GM19455 (cell line): ENCODE measurements around the gene LTBP2.
"Not testable (repeated sequence)": the region's sequence is repeated elsewhere in the genome, so short reads cannot be mapped to it uniquely, and the experiment has no call there.

Experiments used
- ATAC-seq: cut with Tn5 transposase; IDR thresholded peaks from one replicate; pipeline ENCODE4 v1.9.1; 2021; ENCODE audit not compliant: unreplicated experiment

LTBP2 gene

DNA sequence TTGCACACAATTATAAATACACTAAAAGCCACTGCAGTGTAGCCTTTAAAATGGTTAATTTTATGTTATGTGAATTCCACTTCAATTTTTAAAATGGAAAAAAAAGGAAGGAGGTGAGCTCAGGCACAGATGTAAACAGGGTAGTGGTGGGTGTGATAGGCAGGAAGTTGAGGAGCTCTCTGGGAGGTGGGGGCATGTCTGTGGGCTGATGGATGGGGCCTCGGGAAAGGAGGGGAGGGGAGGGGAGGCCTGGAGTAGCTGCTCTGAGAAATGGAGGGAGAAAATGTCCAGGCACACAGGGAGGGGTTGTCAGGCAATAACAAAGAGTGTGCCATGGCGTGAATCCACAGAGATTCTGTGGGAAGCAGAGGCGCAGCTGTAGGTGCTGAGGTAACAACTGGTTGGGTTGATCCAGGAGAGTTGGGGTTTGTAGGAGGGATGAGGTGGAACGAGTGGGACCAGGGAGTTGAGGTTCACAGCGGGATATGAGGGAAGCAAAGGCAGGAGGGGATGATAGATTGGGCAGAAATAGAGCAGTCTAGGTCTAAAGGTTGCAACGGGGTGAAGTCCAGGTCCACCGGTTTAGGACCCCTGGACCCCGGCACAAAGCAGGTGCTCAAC, 57.2 kb downstream of the LTBP2 start:
- no peak for ATAC-seq

DNA sequence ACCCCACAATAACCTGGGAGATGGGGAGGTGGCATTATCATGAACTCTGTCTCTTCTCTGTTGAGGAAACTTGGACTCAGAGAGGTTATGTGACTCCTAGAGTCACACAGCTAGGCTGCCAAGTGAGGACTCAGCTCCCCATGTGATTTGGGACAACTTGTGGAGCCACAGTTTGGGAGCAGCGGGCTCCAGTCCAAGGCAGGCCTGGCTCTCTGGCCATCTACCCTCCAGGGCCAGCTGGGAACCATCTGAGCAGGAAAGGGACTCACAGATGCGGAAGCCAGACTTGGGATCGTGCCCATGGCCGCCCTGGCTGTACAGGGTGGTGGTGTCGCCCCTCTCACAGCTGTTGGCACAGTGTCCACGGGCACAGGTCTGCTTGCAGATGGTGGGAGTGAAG, 59.4 kb downstream of the LTBP2 start:
- no peak for ATAC-seq

DNA sequence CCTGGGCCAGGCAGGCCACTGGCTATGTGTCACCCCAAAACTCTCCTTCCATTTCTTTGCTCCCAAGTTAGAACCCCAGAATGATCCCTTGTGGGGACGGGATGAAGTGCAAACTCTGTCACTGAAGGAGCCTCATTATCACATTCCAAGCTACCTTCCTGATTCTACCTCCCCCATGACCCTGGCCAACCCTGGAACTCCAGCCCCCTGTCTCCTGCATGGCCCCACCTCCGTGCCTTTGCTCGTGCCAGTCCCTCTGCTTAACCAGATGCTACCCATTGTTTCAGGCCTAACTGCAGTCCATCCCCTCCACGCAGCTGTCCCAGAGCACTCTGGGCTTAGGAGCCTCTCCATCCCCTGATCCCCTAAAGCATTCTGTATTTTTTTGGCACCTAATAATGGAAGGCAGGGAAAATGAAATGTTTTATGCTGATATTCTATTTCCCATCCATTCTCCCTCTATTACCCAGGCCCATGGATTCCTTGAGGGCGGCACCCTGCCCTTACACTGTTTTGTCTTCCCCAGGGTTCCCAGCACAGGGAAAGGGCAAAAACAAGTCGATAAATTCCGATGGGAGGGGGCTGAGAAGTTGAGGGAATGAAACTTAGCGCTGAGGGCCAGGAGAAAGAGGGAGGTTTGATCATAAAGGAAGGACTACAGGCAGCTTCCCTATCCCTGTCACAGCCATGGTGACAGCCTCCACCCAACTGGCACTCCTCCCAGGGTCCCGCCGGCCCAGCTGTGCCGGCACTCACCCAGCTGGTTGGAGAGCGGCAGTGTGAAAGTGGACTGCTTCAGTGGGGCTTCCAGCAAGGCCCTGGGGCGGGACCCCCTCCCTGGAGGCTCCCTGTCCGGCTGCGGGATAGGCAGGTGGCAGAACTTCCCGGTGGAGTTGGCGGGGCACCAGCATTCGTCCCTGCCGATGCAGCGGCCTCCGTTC, 60.3 kb downstream of the LTBP2 start:
- ATAC-seq, result no peak

DNA sequence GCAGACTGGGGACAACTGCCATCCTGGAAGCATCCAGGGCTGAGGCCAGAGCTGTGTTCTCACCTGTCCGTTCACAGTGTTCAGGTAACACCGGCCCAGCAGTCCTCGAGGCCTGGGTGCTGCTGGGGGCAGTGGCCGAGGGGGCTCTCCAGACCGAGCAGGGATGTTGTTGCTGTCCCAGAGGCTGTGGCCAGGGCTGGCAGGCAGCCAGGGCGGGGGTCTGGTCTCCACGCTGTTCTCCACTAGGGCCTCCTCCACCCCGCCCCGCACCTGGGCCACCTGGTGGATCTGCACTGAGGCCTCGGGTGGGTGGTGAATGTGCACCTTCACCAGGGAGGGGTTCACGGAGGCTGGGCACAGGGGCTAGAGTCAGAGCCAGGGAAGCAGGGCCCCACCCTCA, 61.0 kb downstream of the LTBP2 start:
- no peak for ATAC-seq

DNA sequence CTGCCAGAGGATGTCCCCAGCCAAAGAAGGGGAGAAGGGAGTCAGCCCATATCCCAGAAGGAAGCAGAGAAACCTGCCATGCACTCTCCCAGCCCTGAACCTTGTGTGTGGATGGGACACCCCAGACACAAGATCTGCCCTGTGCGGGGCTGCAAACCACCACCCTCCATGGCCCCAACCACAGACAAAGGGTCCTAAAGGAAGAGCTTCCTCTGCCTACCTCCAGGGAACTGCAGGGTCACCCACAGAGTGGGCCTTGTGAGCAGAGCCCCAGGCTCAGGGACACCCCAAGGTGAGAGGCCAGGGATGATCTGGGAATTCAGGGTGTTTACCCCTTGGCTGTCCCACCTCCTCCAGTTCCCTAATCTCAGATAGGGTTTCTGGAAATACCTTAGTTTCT, 62.0 kb downstream of the LTBP2 start:
- ATAC-seq, result no peak

DNA sequence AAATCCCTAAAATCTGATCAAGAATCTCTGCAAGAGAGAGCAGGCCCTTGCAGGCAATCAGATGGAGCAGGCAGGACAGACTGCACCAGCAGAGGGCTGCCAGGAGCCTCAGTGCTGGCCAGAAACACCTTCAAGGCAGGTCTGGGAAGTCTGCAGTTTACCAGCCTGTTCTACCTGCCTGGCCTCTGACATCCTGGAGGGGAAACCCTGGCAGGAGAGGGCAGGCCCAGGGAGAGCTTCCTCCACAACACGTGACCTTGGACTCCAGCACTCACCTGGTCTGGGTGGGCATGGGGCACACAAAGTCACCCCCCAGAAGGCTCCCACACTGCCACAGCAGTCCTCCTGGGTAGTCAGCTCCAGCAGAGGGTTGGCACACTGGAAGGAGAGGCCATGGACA, 62.4 kb downstream of the LTBP2 start:
- no peak for ATAC-seq

DNA sequence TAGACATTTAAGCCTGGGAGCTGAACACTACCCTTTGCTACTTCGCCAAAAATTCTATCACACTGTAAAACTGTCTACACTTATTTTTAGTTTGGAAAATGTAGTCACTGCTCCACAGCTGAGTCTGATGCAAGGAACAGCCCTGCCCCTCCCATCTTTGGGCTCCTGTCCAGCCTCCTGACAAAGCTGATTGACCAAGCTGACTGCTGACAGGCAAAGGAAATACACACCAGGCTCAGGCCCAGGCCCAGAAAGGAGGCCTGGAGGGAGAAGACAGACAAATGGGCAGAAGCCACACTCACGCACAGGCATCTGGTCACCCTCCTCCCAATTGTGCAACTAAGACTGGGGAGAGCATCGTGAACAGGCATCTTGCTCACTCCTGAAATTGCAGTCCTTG, 63.2 kb downstream of the LTBP2 start:
- no peak for ATAC-seq

DNA sequence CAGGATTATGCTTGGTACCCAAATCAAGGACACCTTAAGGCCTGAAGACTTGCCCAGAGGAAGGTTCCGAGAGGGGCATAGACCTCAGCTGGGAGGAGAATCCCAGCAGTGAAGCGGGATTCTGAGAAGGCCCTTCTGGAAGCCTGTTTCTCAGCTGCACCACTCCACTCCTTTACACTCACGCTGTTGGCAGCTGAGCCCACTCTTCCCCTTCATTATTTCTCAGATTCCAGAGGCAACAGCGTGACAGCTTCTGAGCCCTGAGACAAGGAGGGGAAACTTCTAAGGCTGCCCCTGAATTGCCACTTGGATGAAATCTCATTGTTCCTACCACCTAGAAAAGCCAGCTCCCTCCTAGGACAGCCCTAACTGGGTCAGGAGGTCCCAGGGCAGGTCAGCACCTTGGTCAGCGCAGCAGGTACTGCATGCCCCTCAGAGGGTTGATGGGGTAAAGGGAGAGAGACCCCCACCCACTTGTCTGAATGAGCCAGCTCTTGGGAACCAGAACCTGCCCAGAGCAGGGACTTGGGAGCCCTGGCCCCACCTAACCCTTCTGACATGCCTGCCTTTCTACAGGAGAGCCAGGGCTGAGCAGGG, 64.6 kb downstream of the LTBP2 start:
- no peak for ATAC-seq

DNA sequence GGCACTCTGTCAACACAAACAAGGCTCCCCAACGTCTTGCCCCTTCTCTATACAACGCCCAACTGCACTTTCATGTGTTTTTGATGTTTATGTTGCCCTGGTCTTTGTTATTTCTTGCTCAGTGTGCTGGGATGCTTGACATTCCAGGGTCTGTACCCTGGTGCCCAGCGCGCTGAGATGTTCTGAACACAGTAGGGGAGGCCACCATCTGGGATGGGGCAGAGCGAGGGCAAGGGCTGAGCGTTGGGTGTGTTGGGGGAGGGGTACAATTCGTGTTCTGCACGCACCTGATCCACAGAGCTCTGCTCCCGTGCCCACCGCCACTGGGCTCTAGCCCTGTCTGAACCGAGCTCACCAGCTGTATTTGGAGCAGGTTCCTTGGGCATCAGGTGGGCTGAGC, 65.6 kb downstream of the LTBP2 start:
- no peak for ATAC-seq

DNA sequence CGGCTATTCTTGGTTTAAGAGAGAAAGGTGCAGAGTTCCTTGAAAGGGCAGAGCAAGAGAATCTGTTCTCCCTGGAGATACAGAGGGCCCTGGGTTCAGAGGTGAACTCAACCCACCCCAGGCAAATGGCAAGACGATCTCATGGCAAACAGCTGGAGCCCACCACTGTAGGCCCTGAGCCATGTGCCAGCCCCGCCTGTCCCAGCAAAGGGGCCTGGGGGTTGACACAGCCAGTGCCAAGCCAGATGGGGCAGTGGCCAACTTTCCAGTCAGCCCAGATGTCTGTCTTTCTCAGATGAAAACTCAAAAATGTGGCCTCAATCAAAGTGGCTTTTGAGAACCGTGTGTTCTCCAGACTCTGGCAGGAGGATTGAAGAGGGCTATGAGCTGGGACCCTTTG, 66.7 kb downstream of the LTBP2 start:
- ATAC-seq, result no peak

DNA sequence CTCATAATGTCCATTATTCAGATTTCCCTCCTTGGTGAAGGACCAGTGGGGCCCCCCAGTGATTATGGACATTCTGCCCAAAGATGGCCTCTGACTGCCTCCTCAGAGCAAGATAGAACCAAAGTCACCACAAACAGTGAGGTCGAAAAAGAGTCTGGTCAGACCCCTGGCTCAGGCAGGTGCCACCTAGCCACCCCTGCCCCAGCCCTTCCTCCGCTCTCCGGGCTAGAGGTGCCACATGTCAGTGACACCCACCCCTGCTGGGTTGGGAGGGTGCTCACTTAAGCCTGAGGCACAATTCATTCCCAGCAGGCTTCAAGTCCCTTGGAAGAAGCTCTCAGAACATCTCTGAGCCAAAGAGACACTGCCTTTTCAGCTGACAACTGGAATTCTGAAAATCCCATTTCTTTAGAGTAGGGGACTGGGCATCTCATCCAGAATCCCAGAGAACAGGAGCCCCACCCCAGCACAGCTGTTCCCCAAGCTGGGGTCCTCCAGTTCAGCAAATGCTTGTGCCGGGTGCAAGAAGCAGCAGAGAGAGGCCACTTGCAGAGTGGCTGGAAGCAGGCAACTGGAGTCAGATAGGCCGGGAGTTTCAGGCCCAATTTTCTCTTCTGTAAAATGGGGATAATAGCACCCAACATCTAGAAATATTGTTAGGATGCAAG, 68.1 kb downstream of the LTBP2 start:
- ATAC-seq, result no peak

DNA sequence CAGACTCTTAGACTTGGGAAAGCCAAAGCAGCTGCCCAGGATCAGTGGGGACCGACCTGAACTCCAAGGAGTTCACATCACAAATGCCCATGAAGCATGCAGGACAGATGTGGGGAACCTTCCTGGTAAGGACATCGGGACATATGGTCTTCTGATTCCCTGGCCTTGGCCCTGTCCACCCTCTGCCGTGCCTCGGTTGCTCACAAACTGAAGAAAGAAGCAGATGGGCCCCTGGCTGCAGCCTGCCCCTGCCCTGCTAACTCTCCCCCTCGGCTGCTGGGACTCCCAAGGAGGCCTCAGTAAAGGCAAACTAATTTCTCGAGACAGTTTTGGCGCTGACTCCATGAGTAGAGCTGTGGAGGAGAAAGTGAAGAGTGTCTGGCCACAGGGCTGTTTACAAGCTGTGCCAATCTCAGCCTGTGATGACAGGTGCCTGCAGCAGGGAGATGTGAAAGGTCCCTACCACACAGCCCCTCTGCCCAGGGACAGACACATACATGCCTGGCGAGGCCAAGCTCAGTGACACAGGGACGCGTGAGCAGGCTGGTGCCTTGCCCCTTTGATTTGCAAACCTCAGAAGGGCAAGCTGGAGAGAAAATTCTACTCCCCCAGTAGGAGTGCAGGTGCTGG, 69.9 kb downstream of the LTBP2 start:
- ATAC-seq, result no peak

DNA sequence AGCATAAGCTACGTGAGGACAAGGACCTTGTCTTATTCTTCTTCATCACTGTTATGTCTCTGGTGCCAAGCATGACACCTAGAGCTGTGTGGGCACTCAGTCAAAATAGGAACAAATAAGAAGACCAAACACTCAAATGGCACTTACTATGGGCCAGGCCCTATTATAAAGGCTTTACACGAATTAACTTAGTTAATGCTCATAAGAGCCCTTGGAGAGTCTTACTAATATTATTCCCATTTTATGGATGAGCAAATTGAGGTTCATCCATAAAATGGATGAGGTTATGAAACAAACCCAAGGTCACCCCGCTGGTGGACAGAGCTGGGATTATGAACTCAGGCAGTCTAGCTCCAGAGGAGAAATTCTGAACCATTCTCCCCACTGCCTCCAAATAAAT, 70.8 kb downstream of the LTBP2 start:
- ATAC-seq, result no peak

DNA sequence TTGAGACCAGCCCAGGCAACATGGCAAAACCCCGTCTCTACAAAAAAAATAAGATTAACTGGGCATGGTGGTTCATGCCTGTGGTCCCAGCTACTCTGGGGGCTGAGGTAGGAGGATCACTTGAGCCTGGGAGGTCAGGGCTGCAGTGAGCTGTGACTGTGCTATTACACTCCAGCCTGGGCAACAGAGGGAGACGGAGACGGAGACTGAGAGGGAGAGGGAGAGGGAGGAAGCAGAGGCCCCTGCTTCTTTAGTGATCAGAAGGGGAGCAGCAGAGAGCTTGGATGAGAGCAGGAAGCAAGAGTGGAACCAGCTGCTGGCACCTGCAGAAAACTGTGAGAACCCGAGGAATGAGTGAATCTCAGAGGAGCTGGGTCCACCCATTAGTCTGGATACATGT, 72.5 kb downstream of the LTBP2 start:
- no peak for ATAC-seq

DNA sequence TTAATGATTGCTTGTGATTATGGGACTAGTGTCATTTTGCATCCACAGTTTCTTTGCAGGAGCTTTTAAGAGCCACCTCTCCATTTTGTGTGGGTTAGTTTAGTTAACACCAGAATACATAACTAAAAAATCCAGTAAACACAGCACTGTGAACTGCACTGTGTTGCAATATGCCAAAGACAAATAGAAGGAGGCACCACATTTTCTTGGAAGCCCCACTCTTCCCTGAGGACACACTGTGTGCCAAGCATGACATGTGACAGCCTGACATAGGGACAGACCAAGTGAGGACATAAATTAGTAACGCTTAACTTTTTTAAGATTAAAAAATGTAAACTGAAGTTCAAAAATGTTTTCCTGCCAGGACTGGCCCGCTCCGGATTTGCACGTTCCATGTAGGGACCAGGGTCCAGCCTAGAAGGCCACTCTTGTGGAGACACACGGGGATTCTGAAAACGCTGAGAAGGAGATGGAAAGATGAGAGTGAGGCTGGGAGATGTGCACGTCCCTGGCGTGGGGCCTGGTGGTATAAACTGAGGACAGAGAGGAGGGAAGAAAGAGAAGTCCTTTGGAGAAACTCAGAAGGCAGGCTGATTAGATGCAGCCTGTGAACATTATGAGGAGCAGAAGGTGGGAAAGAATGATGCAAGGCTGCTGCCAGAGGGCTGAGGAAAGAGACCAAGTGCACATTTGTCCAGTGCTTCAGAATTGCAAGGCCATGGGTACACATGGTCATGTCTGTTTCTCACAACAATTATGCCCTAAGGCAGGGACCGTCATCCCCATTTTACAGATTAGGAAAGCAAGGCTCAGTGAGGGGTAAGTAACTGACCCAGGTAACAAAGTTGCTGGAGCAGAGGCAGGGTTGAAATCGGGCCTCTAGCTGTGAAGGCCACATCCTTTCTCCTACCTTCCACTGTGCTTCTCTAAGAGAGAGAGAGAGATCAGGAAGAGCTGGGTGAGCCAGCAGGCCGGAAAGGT, 73.3 kb downstream of the LTBP2 start:
- no peak for ATAC-seq

DNA sequence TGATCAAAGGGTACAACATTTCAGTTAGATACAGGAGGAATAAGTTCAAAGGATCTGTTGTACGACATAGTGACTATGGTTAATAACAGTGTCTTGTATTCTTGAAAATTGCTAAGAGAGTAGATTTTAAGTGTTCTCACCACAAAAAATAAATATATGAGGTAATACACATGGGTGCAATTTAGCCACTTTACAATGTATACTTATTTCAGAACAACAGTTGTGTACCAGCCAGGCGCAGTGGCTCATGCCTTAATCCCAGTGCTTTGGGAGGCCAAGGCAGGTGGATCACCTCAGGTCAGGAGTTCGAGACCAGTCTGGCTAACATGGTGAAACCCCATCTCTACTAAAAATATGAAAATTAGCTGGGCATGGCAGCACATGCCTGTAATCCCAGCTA, 75.7 kb downstream of the LTBP2 start:
- not testable (repeated sequence) for ATAC-seq

DNA sequence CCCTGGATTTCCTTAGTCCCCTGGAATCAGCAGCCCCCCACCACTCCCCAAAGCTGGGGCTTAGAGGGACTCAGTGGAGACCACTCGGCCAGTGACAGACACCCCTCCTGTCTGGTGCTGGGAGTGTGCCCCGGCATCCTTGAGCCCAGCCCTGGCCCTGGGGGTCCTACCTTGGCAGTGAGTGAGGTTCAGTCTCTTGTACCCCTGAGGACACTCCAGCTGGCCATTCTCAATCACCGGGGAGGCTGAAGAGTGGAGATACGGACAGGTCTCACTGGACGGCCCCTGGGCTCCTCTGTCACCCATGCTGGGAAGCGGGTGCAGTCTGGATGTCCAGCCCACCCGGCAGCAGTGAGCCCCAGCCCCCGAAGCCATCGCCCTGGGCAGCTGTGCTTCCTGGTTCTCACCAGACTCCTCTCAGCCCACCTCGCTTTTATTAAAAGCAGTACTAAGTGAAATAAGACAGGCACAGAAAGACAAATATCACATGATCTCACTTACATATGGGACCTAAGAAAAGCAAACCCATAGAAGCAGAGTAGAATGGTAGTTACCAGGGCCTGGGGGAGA, 76.2 kb downstream of the LTBP2 start:
- no peak for ATAC-seq

DNA sequence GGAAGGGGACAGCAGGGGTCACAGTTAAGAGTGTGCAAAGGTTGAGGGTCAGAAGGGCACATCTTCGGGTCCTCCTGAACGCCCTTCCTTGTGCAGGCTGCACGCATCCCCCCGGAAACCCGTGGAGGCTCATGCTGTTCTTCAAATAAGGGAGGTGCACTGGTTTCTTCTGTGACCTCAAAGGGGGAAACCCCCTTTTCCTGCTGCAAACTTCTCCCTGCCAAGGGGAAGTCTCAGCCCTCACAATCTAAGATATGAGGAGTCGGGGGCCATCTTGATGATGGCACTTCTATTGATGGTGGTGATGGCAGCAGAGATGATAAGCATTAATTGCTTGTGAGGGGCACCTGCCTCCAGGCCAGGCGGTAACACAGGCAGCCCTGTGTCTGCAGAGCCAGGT, 78.5 kb downstream of the LTBP2 start:
- no peak for ATAC-seq

DNA sequence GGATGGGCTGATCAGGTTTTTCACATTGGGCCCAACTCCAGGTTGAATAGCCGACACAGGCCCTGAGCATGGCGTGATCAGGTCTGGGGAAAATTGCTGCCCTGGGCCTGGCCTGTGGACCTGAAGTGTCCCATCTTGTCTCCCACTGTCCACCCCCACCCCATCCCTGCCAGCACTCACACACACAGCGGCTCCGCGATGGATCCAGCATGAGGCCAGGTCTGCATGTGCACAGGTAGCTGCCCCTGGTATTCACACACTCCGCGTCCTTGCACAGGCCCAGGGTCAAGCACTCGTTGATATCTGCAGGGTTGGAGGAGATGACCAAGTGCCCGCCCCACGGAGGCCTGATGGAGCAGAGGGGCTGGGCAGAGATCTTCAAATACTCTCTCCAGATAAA, 79.8 kb downstream of the LTBP2 start:
- ATAC-seq, result no peak

DNA sequence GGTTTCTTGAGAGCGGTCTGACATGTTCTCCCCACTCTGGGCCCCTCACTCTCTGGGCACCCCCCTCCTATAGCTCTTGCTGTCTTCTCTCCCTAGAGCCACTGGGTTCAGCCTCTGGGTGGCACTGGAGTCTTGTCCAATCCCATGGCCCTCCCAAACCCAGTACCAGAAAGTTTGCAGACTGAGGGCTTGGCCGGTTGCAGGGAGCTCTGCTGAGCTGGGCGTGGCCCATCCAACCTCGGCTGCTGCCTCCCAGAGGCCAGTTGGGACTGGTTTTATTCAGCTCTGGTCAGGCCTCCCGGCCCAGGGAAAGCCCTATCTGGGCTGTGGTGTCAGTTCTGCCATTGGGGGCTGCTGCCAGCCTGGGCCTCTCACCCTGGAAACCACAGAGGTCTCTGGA, 80.6 kb downstream of the LTBP2 start:
- ATAC-seq, result no peak
